COR-L47 (cell line): Measurements from ENCODE around the gene C20orf96.
A peak's percentile ranks its signal among the peaks of the same experiment; 100 is the strongest.

Source experiments
- DNase-seq: peaks from one replicate; lab custom pipeline; 2025; lab: John Stamatoyannopoulos, UW

The C20orf96 gene

GRCh38 chr20:312067-312466, 21.5 kb upstream of the C20orf96 start:
- no peak for DNase-seq

- DNase-seq, result no peak
Observed at GRCh38 chr20:311609-312008, 21.1 kb upstream of the C20orf96 start.

- no peak for DNase-seq
Observed at GRCh38 chr20:310645-311044, 20.1 kb upstream of the C20orf96 start.

- DNase-seq, result peak; percentile 94
Observed at GRCh38 chr20:309841-310644, 19.5 kb upstream of the C20orf96 start.

GRCh38 chr20:309306-309840, 18.8 kb upstream of the C20orf96 start:
- no peak for DNase-seq

GRCh38 chr20:308427-309038, 18.0 kb upstream of the C20orf96 start:
- DNase-seq, result no peak

GRCh38 chr20:305745-306144, 15.2 kb upstream of the C20orf96 start:
- DNase-seq, result no peak

GRCh38 chr20:301886-302848, 11.6 kb upstream of the C20orf96 start:
- DNase-seq, result no peak

- DNase-seq, result no peak
Observed at GRCh38 chr20:300345-300990, 9.9 kb upstream of the C20orf96 start.

- no peak for DNase-seq
Observed at GRCh38 chr20:298776-299391, 8.3 kb upstream of the C20orf96 start.

- peak; percentile 42 for DNase-seq
Observed at GRCh38 chr20:297925-298775, 7.6 kb upstream of the C20orf96 start.

GRCh38 chr20:297098-297924, 6.8 kb upstream of the C20orf96 start, which contains the start of gene ZCCHC3:
ZCCHC3 (plus strand) TSS chr20:297570; CDS start chr20:297587, 17 bp downstream.
- DNase-seq, result peak; percentile 88

- DNase-seq, result no peak
Observed at GRCh38 chr20:295804-296203, 5.3 kb upstream of the C20orf96 start.

- DNase-seq, result no peak
Observed at GRCh38 chr20:294602-295001, 4.1 kb upstream of the C20orf96 start.

- no peak for DNase-seq
Observed at GRCh38 chr20:289693-290083, 862 bp downstream of the C20orf96 start.

- no peak for DNase-seq
Observed at GRCh38 chr20:288956-289692, 1.4 kb downstream of the C20orf96 start.

GRCh38 chr20:286508-286907, 4.0 kb downstream of the C20orf96 start:
- DNase-seq, result no peak

- DNase-seq, result no peak
Observed at GRCh38 chr20:284172-284571, 6.4 kb downstream of the C20orf96 start.
